Esophagus muscularis mucosa (tissue), 4 donors: ENCODE results near the gene SH3D19. TPM values are rescaled to one million over a fixed set of nuclear protein-coding genes. Genes with fewer than 3 reads are reported as not detected.
"Not testable (repeated sequence)": the region's sequence is repeated elsewhere in the genome, so short reads cannot be mapped to it uniquely, and the experiment has no call there.

Experiments used
- DNase-seq: peaks from one replicate; pipeline ENCODE4 v3.0.0-alpha.2; 2017; ENCODE audit errors: extremely low spot score
- H3K27ac ChIP-seq, 4 donors: fragments of 200-600 bp; sonication (generic); replicated peaks in 1 of 4; 1 replicate in 3 of 4; 2 replicates in 1 of 4; pipeline ENCODE4 v1.5.1; 2016 to 2019; ENCODE audit warnings: mild to moderate bottlenecking in 1 of 4
- H3K27me3 ChIP-seq, 4 donors: fragments of 200-600 bp; sonication (generic); one replicate each; pipeline versions ENCODE4 v1.5.1 to v1.6.0; 2016 to 2019
- H3K36me3 ChIP-seq, 4 donors: fragments of 200-600 bp; sonication (generic); one replicate each; pipeline ENCODE4 v1.5.1; 2016 to 2019
- H3K4me1 ChIP-seq, 4 donors: fragments of 200-600 bp; sonication (generic); one replicate each; pipeline ENCODE4 v1.5.1; 2016 to 2019
- H3K4me3 ChIP-seq, 4 donors: fragments of 200-600 bp; sonication (generic); 1 replicate in 2 of 4; 2 replicates in 2 of 4; pipeline ENCODE4 v1.5.1; 2016 to 2019; ENCODE audit warnings: mild to moderate bottlenecking in 4 of 4, moderate library complexity in 1 of 4
- H3K9me3 ChIP-seq, 4 donors: fragments of 200-600 bp; sonication (generic); 1 replicate in 3 of 4; 2 replicates in 1 of 4; pipeline ENCODE4 v1.5.1; 2016 to 2019
- CTCF ChIP-seq, 3 experiments: fragments of 200-600 bp in 2 of 3; fragments of 450-650 bp in 1 of 3; sonication (generic) in 2 of 3; IDR thresholded peaks; one replicate each; pipeline ENCODE4 v1.5.1; 2017 to 2019; ENCODE audit warnings: antibody characterized with exemption in 3 of 3, mild to moderate bottlenecking in 2 of 3, moderate library complexity in 1 of 3
- EP300 ChIP-seq: sonication (generic); formaldehyde crosslinking; IDR thresholded peaks from one replicate; pipeline ENCODE4 v1.6.1; 2017; ENCODE audit warnings: antibody characterized with exemption
- POLR2A ChIP-seq: fragments of 450-650 bp; IDR thresholded peaks from one replicate; pipeline ENCODE4 v1.6.1; 2017; ENCODE audit warnings: antibody characterized with exemption, moderate library complexity, mild to moderate bottlenecking, low read depth
- POLR2AphosphoS5 ChIP-seq, 2 donors: sonication (generic); formaldehyde crosslinking; IDR thresholded peaks; one replicate each; pipeline ENCODE4 v1.6.1; 2017; ENCODE audit warnings: antibody characterized with exemption in 2 of 2
- WGBS: methylation state at CpG from one replicate; pipeline ENCODE4 v1.1.5; 2018; 5-methylcytosine and 5-hydroxymethylcytosine counted together
- intact Hi-C: fragments of 100-400 bp; cut with DNase I; formaldehyde crosslinking; loops from one replicate; pipeline ENCODE4 v1.15.1; 2023
- small RNA-seq, 3 donors: library from RNA; depleted of rRNA; stranded (forward); fragments of <200 nt; gene quantifications; one replicate each; pipeline ENCODE3, GENCODE V24; 2016
- total RNA-seq, 4 donors: library from RNA; depleted of rRNA; stranded (reverse); fragments of >200 nt; gene quantifications; one replicate each; pipeline versions ENCODE4 v1.1.0 to v1.2.1, GENCODE V29; 2016

SH3D19 gene
- total RNA-seq, 4 donors from 2014 or later: 115 to 186 (median 177) TPM

GRCh38 chr4:151092488-151092887, 232.9 kb downstream of the SH3D19 start:
- no peak for DNase-seq
- Histone ChIP-seq H3K27ac (no peak overlapping the region), H3K27me3 (no peaks in the 10 kb centered on the region), H3K36me3 (no peaks in the 10 kb centered on the region), H3K4me1 (no peaks in the 10 kb centered on the region), H3K4me3 (no peak overlapping the region), H3K9me3 (no peaks in the 10 kb centered on the region)
- TF ChIP-seq POLR2AphosphoS5 (IDR thresholded peaks at IDR 0.05) (no peak), EP300 (no peak), POLR2A (no peak), CTCF (IDR thresholded peaks at IDR 0.05) (no peak)
- 91% methylated on average over 3 of the region's 3 CpGs for WGBS
- intact Hi-C loops: loop anchor here (10.0 kb wide), 1 partner anchor 1692 kb away; no protein-coding TSS in a partner anchor

GRCh38 chr4:151091047-151091446, 234.4 kb downstream of the SH3D19 start:
- intact Hi-C loops: loop anchor here (10.0 kb wide), 1 partner anchor 1694 kb away; no protein-coding TSS in a partner anchor
- no peaks in the 10 kb centered on the region for H3K36me3 ChIP-seq
- 93% methylated on average over 2 of the region's 2 CpGs for WGBS
- H3K4me1 ChIP-seq: no peaks in the 10 kb centered on the region
- no peak overlapping the region for H3K27ac ChIP-seq
- H3K27me3 ChIP-seq: peaks cover 0 to 4% (median 0%) of the 10 kb centered on the region in 4 donors
- no peak for DNase-seq
- H3K4me3 ChIP-seq: no peak overlapping the region
- TF ChIP-seq EP300 (no peak), POLR2AphosphoS5 (IDR thresholded peaks at IDR 0.05) (no peak), CTCF (IDR thresholded peaks at IDR 0.05) (no peak), POLR2A (no peak)
- H3K9me3 ChIP-seq: no peaks in the 10 kb centered on the region

GRCh38 chr4:151087467-151087866, 237.9 kb downstream of the SH3D19 start:
- TF ChIP-seq POLR2A: no peak
- no peak for TF ChIP-seq POLR2AphosphoS5 (IDR thresholded peaks at IDR 0.05)
- TF ChIP-seq EP300: no peak
- no peak for TF ChIP-seq CTCF (IDR thresholded peaks at IDR 0.05)

DNA sequence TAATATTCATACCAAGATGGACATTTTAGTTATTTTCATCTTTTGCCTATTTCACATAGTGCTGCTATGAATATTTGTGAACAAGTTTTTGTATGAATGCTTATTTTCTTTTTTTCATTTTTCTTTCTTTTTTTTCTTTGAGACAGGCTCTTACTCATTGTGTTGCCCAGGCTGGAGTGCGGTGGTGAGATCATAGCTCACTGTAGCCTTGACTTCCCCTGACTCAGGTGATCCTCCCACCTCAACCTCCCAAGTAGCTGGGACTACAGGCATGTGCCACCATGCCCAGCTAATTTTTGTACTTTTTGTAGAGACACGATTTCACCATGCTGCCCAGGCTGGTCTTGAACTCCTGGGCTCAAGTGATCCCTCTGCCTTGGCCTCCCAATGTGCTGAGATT, 247.4 kb downstream of the SH3D19 start:
- H3K4me3 ChIP-seq, H3K27me3 ChIP-seq, H3K4me1 ChIP-seq, H3K9me3 ChIP-seq, intact Hi-C loops, DNase-seq, H3K27ac ChIP-seq, H3K36me3 ChIP-seq: not testable (repeated sequence)
- WGBS: 98% methylated on average over 2 of the region's 2 CpGs

More at GRCh38 chr4:151087467-151087866, 237.9 kb downstream of the SH3D19 start:
- H3K4me3 ChIP-seq: no peak overlapping the region
- intact Hi-C loops: no loop called here
- no peaks in the 10 kb centered on the region for H3K4me1 ChIP-seq
- H3K36me3 ChIP-seq: no peaks in the 10 kb centered on the region
- WGBS: 85% methylated on average over 8 of the region's 8 CpGs
- no peak for DNase-seq
- peaks cover 0 to 4% (median 0%) of the 10 kb centered on the region in 4 donors for H3K27me3 ChIP-seq
- H3K9me3 ChIP-seq: no peaks in the 10 kb centered on the region
- no peak overlapping the region for H3K27ac ChIP-seq

- no peaks in the 10 kb centered on the region for H3K27me3 ChIP-seq
- H3K4me1 ChIP-seq: no peaks in the 10 kb centered on the region
- no peaks in the 10 kb centered on the region for H3K36me3 ChIP-seq
- TF ChIP-seq POLR2AphosphoS5 (IDR thresholded peaks at IDR 0.05) (no peak), CTCF (IDR thresholded peaks at IDR 0.05) (no peak), EP300 (no peak), POLR2A (no peak)
- DNase-seq: no peak
- H3K9me3 ChIP-seq: no peaks in the 10 kb centered on the region
- no peak overlapping the region for H3K4me3 ChIP-seq
- no peak overlapping the region for H3K27ac ChIP-seq
- intact Hi-C loops: no loop called here
These were observed 250.9 kb downstream of the SH3D19 start for GRCh38 chr4:151074416-151074916.

Small RNA genes within 50 kb of the gene (small RNA-seq; reads per million reads assigned to genes)
- gene AC104819.2 (0 reads per million in 3 donors), gene RNU6-1282P (0 reads per million in 3 donors), gene SNORD73A (0 reads per million in 3 donors), gene SNORD73B (0 to 0.58 (median 0.56) reads per million in 3 donors)

Other genes with a start within 250 kb of the SH3D19 start
- gene RPS3A, start 226.0 kb downstream of the SH3D19 start, total RNA-seq: 1,000 to 10,000 TPM; 1,272 to 4,454 (median 2,978) TPM
- gene PRSS48, start 48.4 kb downstream of the SH3D19 start, total RNA-seq: not detected
- gene FHIP1A, start 83.6 kb upstream of the SH3D19 start, total RNA-seq: 1 to 10 TPM in 3 of 4 donors, under 1 TPM in 1; 0.83 to 6.2 (median 2.2) TPM